Esophagus (tissue), 2 donors: ENCODE measurements around the gene TXNDC11. TPM values are rescaled to one million over a fixed set of nuclear protein-coding genes. Genes with fewer than 3 reads are reported as not detected.

ENCODE experiments used
- H3K27ac ChIP-seq, 2 donors: one replicate each; pipeline ENCODE4 v1.5.1; 2013; ENCODE audit warnings: low read depth in 2 of 2, mild to moderate bottlenecking in 2 of 2, inconsistent platforms in 1 of 2, low read length in 1 of 2, moderate library complexity in 1 of 2
- H3K27me3 ChIP-seq, 2 donors: one replicate each; pipeline ENCODE4 v1.6.1; 2013; ENCODE audit warnings: low read length in 2 of 2, control low read depth in 1 of 2, mild to moderate bottlenecking in 1 of 2; ENCODE audit not compliant: insufficient read depth in 2 of 2, control insufficient read depth in 1 of 2
- H3K36me3 ChIP-seq, 2 donors: one replicate each; pipeline ENCODE4 v1.6.1; 2013; ENCODE audit warnings: low read length in 1 of 2; ENCODE audit not compliant: control insufficient read depth in 2 of 2, insufficient read depth in 2 of 2
- H3K4me1 ChIP-seq, 2 donors: one replicate each; pipeline ENCODE4 v1.6.1; 2013; ENCODE audit warnings: low read length in 1 of 2; ENCODE audit not compliant: control insufficient read depth in 2 of 2, insufficient read depth in 2 of 2
- H3K4me3 ChIP-seq, 2 donors: one replicate each; pipeline ENCODE4 v1.5.1; 2013; ENCODE audit warnings: low read length in 2 of 2, mild to moderate bottlenecking in 2 of 2, low read depth in 1 of 2, moderate library complexity in 1 of 2
- H3K9me3 ChIP-seq, 2 donors: one replicate each; pipeline ENCODE4 v1.6.1; 2013; ENCODE audit warnings: mild to moderate bottlenecking in 2 of 2, low read depth in 1 of 2, low read length in 1 of 2, moderate library complexity in 1 of 2; ENCODE audit not compliant: control insufficient read depth in 2 of 2, insufficient read depth in 1 of 2
- WGBS, 2 donors: extraction: QIAGEN DNeasy Blood & Tissue Kit; methylation state at CpG; one replicate each; pipeline ENCODE4 v1.1.7; 2013; 5-methylcytosine and 5-hydroxymethylcytosine counted together
- polyA plus RNA-seq, 2 donors: library from polyadenylated mRNA; stranded (reverse); fragments of 200-250 nt; gene quantifications; one replicate each; pipeline ENCODE4 v1.2.3, GENCODE V29; 2013
- donor health status: healthy with polysubstance abuse.
- donor health status: Bipolar disorder and iron deficiency.

TXNDC11 gene
- polyA plus RNA-seq, 2 donors, result 21.8 to 24.5 TPM

GRCh38 chr16:11696266-11697012, 46.2 kb downstream of the TXNDC11 start:
- 91 to 94% methylated on average over 12 of the region's 12 CpGs for WGBS, 2 donors
- Histone ChIP-seq H3K27me3 (no peaks in the 10 kb centered on the region), H3K27ac (no peak overlapping the region), H3K4me1 (peaks cover 0 to 2% of the 10 kb centered on the region in 2 donors), H3K36me3 (peaks cover 22 to 35% of the 10 kb centered on the region in 2 donors), H3K9me3 (no peaks in the 10 kb centered on the region), H3K4me3 (no peak overlapping the region)

- WGBS, 2 donors, result 81 to 90% methylated on average over 6 of the region's 6 CpGs
- H3K9me3 ChIP-seq, result no peaks in the 10 kb centered on the region
- H3K27ac ChIP-seq, result no peak overlapping the region
- peaks cover 10 to 36% of the 10 kb centered on the region in 2 donors for H3K36me3 ChIP-seq
- no peaks in the 10 kb centered on the region for H3K27me3 ChIP-seq
- no peak overlapping the region for H3K4me3 ChIP-seq
- no peaks in the 10 kb centered on the region for H3K4me1 ChIP-seq
Measured at GRCh38 chr16:11692651-11693050, 50.0 kb downstream of the TXNDC11 start.

- Histone ChIP-seq H3K4me3 (no peak overlapping the region), H3K27ac (no peak overlapping the region), H3K4me1 (no peaks in the 10 kb centered on the region), H3K27me3 (no peaks in the 10 kb centered on the region), H3K9me3 (no peaks in the 10 kb centered on the region), H3K36me3 (peaks cover 5 to 32% of the 10 kb centered on the region in 2 donors)
- 86 to 89% methylated on average over 8 of the region's 8 CpGs for WGBS, 2 donors
Measured at GRCh38 chr16:11692171-11692570, 50.5 kb downstream of the TXNDC11 start.

- 95 to 97% methylated on average over 15 of the region's 15 CpGs for WGBS, 2 donors
- no peak overlapping the region for H3K4me3 ChIP-seq
Measured at GRCh38 chr16:11691771-11692170, 50.9 kb downstream of the TXNDC11 start.

GRCh38 chr16:11691235-11691634, 51.4 kb downstream of the TXNDC11 start:
- no peaks in the 10 kb centered on the region for H3K4me1 ChIP-seq
- 93 to 97% methylated on average over 5 of the region's 5 CpGs for WGBS, 2 donors
- H3K9me3 ChIP-seq, result no peaks in the 10 kb centered on the region
- peaks cover 3 to 25% of the 10 kb centered on the region in 2 donors for H3K36me3 ChIP-seq
- no peak overlapping the region for H3K27ac ChIP-seq
- no peak overlapping the region for H3K4me3 ChIP-seq
- no peaks in the 10 kb centered on the region for H3K27me3 ChIP-seq

More at GRCh38 chr16:11691771-11692170, 50.9 kb downstream of the TXNDC11 start:
- Histone ChIP-seq H3K27ac (no peak overlapping the region), H3K27me3 (no peaks in the 10 kb centered on the region), H3K36me3 (peaks cover 3 to 30% of the 10 kb centered on the region in 2 donors), H3K9me3 (no peaks in the 10 kb centered on the region), H3K4me1 (no peaks in the 10 kb centered on the region)

- no peaks in the 10 kb centered on the region for H3K4me1 ChIP-seq
- H3K27me3 ChIP-seq, result no peaks in the 10 kb centered on the region
- H3K9me3 ChIP-seq, result no peaks in the 10 kb centered on the region
- no peak overlapping the region for H3K4me3 ChIP-seq
- H3K27ac ChIP-seq, result no peak overlapping the region
- peaks cover 3 to 25% of the 10 kb centered on the region in 2 donors for H3K36me3 ChIP-seq
- WGBS, 2 donors, result 80 to 85% methylated on average over 3 of the region's 3 CpGs
Measured at GRCh38 chr16:11689031-11689840, 53.4 kb downstream of the TXNDC11 start.

- no peaks in the 10 kb centered on the region for H3K9me3 ChIP-seq
- WGBS, 2 donors, result 71 to 77% methylated on average over 1 of the region's 1 CpG
- H3K27me3 ChIP-seq, result no peaks in the 10 kb centered on the region
- peaks cover 3 to 27% of the 10 kb centered on the region in 2 donors for H3K36me3 ChIP-seq
- no peak overlapping the region for H3K4me3 ChIP-seq
- H3K27ac ChIP-seq, result no peak overlapping the region
- no peaks in the 10 kb centered on the region for H3K4me1 ChIP-seq
Measured at GRCh38 chr16:11688520-11688886, 54.2 kb downstream of the TXNDC11 start.

GRCh38 chr16:11687601-11688519, 54.8 kb downstream of the TXNDC11 start:
- no peaks in the 10 kb centered on the region for H3K27me3 ChIP-seq
- H3K4me1 ChIP-seq, result no peaks in the 10 kb centered on the region
- H3K36me3 ChIP-seq, result peaks cover 3 to 30% of the 10 kb centered on the region in 2 donors
- no peaks in the 10 kb centered on the region for H3K9me3 ChIP-seq
- no peak overlapping the region for H3K27ac ChIP-seq
- no peak overlapping the region for H3K4me3 ChIP-seq
- WGBS, 2 donors, result 91% methylated on average over 13 of the region's 13 CpGs

GRCh38 chr16:11686713-11687380, 55.8 kb downstream of the TXNDC11 start:
- no peaks in the 10 kb centered on the region for H3K9me3 ChIP-seq
- WGBS, 2 donors, result 66% methylated on average over 6 of the region's 6 CpGs
- peaks cover 3 to 29% of the 10 kb centered on the region in 2 donors for H3K36me3 ChIP-seq
- no peak overlapping the region for H3K4me3 ChIP-seq
- H3K27me3 ChIP-seq, result no peaks in the 10 kb centered on the region
- H3K4me1 ChIP-seq, result peaks cover 0 to 2% of the 10 kb centered on the region in 2 donors
- no peak overlapping the region for H3K27ac ChIP-seq
